Tibial artery (tissue), 4 donors: ENCODE measurements around the gene BRME1.

Source experiments
- DNase-seq, 2 donors: peaks; one replicate each; pipeline ENCODE4 v3.0.0-alpha.2; 2019
- H3K27ac ChIP-seq, 2 donors: fragments of 200-600 bp; sonication (generic) in 1 of 2; 1 replicate in 1 of 2; 2 replicates in 1 of 2; pipeline ENCODE4 v1.5.1; 2018 to 2019; ENCODE audit warnings: mild to moderate bottlenecking in 1 of 2
- H3K27me3 ChIP-seq, 2 donors: fragments of 200-600 bp; sonication (generic) in 1 of 2; one replicate each; pipeline versions ENCODE4 v1.5.1 to v1.6.0; 2016 to 2019
- H3K36me3 ChIP-seq, 3 donors: fragments of 200-600 bp; sonication (generic) in 2 of 3; one replicate each; pipeline ENCODE4 v1.5.1; 2016 to 2019; ENCODE audit warnings: mild to moderate bottlenecking in 2 of 3
- H3K4me1 ChIP-seq, 4 donors: fragments of 200-600 bp; sonication (generic) in 2 of 4; 1 replicate in 3 of 4; 2 replicates in 1 of 4; pipeline ENCODE4 v1.5.1; 2016 to 2019
- H3K4me3 ChIP-seq, 2 donors: fragments of 200-600 bp; sonication (generic) in 1 of 2; 1 replicate in 1 of 2; 2 replicates in 1 of 2; pipeline ENCODE4 v1.5.1; 2018 to 2019; ENCODE audit warnings: mild to moderate bottlenecking in 2 of 2
- H3K9me3 ChIP-seq, 3 donors: fragments of 200-600 bp; sonication (generic) in 1 of 3; one replicate each; pipeline ENCODE4 v1.5.1; 2016 to 2019
- CTCF ChIP-seq, 2 experiments: fragments of 200-600 bp in 1 of 2; fragments of 450-650 bp in 1 of 2; IDR thresholded peaks; one replicate each; pipeline ENCODE4 v1.5.1; 2017 to 2019; ENCODE audit warnings: antibody characterized with exemption in 2 of 2, mild to moderate bottlenecking in 1 of 2, moderate library complexity in 1 of 2
- intact Hi-C: fragments of 100-400 bp; cut with DNase I; formaldehyde crosslinking; loops from one replicate; pipeline ENCODE4 v1.15.0; 2023; ENCODE audit warnings: low total_unique reads

The BRME1 gene

GRCh38 chr19:13838435-13839129 lies 67.3 kb downstream of the BRME1 start:
- Histone ChIP-seq H3K4me1 (peaks cover 18 to 84% (median 61%) of the 10 kb centered on the region in 4 donors), H3K4me3 (peak overlapping the region; percentile 97 to 99), H3K27me3 (no peaks in the 10 kb centered on the region), H3K27ac (peak overlapping the region; percentile 99), H3K9me3 (no peaks in the 10 kb centered on the region), H3K36me3 (peaks cover 21 to 27% (median 24%) of the 10 kb centered on the region in 3 donors)
- no peak for DNase-seq
- no peak for TF ChIP-seq CTCF (IDR thresholded peaks at IDR 0.05)
- intact Hi-C loops: no loop called here

DNA sequence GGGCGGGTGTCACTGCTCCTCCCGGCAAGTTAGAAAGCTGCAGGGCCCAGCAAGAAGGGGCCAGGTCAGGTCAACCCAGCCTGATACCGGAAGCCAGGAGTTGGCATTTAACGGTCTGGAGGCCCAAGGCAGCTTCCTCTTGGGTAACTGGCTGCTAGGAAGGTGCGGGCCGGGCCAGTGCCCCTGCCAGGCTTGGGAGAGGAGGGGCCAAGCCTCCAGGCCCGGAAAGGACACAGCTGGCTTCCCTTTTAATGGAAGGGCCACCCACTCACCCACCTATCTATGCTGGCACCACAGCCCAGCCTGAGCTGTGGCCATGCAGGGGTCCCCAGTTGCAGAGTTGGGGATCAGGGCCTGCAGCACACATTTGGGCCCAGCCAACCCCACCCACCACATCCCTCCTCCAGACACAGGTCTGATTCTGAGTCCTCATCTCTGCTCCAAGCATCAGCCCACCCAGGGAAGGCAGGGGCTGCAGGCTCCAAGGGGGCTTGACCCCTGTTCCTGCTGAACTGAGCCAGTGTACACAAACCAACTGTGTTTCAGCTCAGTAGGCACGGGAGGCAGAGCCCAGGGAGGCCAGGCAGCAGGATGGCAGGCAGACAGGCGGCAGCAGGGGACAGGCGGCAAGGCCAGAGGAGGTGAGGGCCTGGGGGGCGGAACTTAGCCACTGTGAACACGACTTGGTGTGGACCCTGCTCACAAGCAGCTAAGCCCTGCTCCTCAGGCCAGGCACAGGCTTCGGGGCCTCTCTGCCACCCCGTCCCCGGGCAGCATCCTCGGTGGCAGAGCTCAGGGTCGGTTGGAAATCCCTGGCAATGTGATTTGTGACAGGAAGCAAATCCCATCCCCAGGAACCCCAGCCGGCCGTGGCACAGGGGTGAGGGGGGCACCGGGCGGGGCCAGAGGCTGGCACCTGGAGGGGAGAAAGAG lies 69.9 kb downstream of the BRME1 start:
- Histone ChIP-seq H3K4me3 (peak overlapping the region in 1 of 2 donors; percentile 20), H3K36me3 (peaks cover 24 to 31% (median 27%) of the 10 kb centered on the region in 3 donors), H3K4me1 (peaks cover 11 to 79% (median 65%) of the 10 kb centered on the region in 4 donors), H3K27ac (peak overlapping the region; percentile 99), H3K9me3 (no peaks in the 10 kb centered on the region), H3K27me3 (no peaks in the 10 kb centered on the region)
- no peak for TF ChIP-seq CTCF (IDR thresholded peaks at IDR 0.05)
- intact Hi-C loops: no loop called here
- peak; percentile 64 to 84 for DNase-seq

- H3K27ac ChIP-seq: peak overlapping the region; percentile 99
- DNase-seq: no peak
- intact Hi-C loops: loop anchor here (5.0 kb wide), 1 partner anchor 37 kb away; the partner anchor contains the start of gene ZSWIM4
- no peaks in the 10 kb centered on the region for H3K27me3 ChIP-seq
- no peak for TF ChIP-seq CTCF (IDR thresholded peaks at IDR 0.05)
- H3K9me3 ChIP-seq: no peaks in the 10 kb centered on the region
- peaks cover 11 to 71% (median 63%) of the 10 kb centered on the region in 4 donors for H3K4me1 ChIP-seq
- peaks cover 24 to 47% (median 37%) of the 10 kb centered on the region in 3 donors for H3K36me3 ChIP-seq
- H3K4me3 ChIP-seq: no peak overlapping the region
These were observed 71.5 kb downstream of the BRME1 start for GRCh38 chr19:13834244-13835069.

DNA sequence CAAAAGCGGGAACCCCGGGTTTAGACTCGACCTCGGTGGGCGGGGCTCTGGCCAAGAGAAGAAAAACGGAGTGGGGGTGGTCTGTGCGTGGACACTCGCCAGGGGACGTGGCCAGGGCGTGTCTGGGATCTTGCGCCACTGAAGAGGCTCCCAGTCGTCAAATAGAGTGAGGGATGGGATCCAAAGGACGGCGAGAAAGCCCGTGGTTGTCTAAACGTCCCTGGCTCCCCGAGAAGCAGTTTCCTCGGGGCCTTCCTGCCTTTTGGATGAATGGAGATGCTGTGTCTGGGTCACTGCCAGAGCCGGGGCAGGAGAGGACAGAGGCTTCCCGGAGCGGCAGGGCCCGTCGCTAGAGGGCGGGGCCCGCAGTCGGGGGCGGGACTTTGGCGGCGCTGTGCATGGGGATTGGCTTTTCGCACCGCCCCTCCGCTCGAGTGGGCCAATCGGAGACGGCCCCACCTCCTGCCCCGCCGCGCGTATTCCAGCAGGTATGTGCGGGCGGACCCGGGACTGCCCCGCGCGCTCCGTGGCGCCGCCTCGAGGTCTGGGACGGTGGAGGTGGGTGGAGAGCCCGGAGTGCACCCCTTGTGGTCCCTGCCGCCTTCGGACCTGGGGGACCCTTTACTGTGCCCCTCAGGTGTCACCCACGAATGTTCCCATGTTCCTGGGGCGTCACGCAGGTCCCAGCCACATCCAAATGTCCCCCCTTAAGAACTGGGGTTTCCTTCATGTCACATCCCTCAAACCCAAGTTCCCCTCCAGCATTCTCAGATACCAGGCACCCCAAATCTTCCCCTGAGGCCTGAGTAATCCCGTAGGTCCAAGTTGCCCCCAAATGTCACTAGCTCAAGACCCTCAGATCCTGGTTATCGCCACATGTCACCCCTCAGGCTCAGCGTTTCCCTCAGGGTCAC lies 72.3 kb downstream of the BRME1 start:
- intact Hi-C loops: loop anchor here (5.0 kb wide), 1 partner anchor 36 kb away; the partner anchor contains the start of gene ZSWIM4
- DNase-seq: peak; percentile 95 to 98
- Histone ChIP-seq H3K27me3 (no peaks in the 10 kb centered on the region), H3K9me3 (no peaks in the 10 kb centered on the region), H3K27ac (peak overlapping the region; percentile 99), H3K4me3 (peak overlapping the region in 1 of 2 donors; percentile 21), H3K4me1 (peaks cover 11 to 64% (median 57%) of the 10 kb centered on the region in 4 donors), H3K36me3 (peaks cover 24 to 56% (median 37%) of the 10 kb centered on the region in 3 donors)
- peak; percentile 14 to 25 for TF ChIP-seq CTCF (IDR thresholded peaks at IDR 0.05)
